Stimulated activated CD4-positive, alpha-beta T cell treated with anti-CD3 and anti-CD28 coated beads, Interleukin-15, amount 100 ng/mL, for 24 hours (primary cell): Measurements from ENCODE around the gene PKIB.
"Not testable (repeated sequence)": the region's sequence is repeated elsewhere in the genome, so short reads cannot be mapped to it uniquely, and the experiment has no call there.

Experiments
- DNase-seq: peaks from one replicate; pipeline ENCODE4 v3.0.0-alpha.2; 2020

PKIB gene

GRCh38 chr6:122621638-122622037 lies 11.4 kb downstream of the PKIB start:
- DNase-seq: no peak

GRCh38 chr6:122622479-122622878 lies 12.3 kb downstream of the PKIB start:
- no peak for DNase-seq

- no peak for DNase-seq
These were observed 13.1 kb downstream of the PKIB start for GRCh38 chr6:122623279-122623678.

- no peak for DNase-seq
These were observed 14.6 kb downstream of the PKIB start for GRCh38 chr6:122624853-122625252.

GRCh38 chr6:122628714-122629113 lies 18.5 kb downstream of the PKIB start:
- DNase-seq: no peak

GRCh38 chr6:122631571-122632249 lies 21.5 kb downstream of the PKIB start:
- DNase-seq: no peak

- no peak for DNase-seq
These were observed 30.2 kb downstream of the PKIB start for GRCh38 chr6:122640366-122640765.

GRCh38 chr6:122641819-122642218 lies 31.6 kb downstream of the PKIB start:
- DNase-seq: no peak

GRCh38 chr6:122642604-122643003 lies 32.4 kb downstream of the PKIB start:
- DNase-seq: not testable (repeated sequence)

GRCh38 chr6:122645256-122645655 lies 35.1 kb downstream of the PKIB start:
- no peak for DNase-seq

GRCh38 chr6:122647765-122648164 lies 37.6 kb downstream of the PKIB start:
- DNase-seq: no peak

- DNase-seq: no peak
These were observed 38.5 kb downstream of the PKIB start for GRCh38 chr6:122648726-122649125.

GRCh38 chr6:122649701-122650100 lies 39.5 kb downstream of the PKIB start:
- DNase-seq: no peak

GRCh38 chr6:122650403-122650802 lies 40.2 kb downstream of the PKIB start:
- no peak for DNase-seq

- no peak for DNase-seq
These were observed 40.8 kb downstream of the PKIB start for GRCh38 chr6:122651031-122651430.

- DNase-seq: no peak
These were observed 41.4 kb downstream of the PKIB start for GRCh38 chr6:122651604-122652003.

GRCh38 chr6:122652431-122652830 lies 42.2 kb downstream of the PKIB start:
- DNase-seq: no peak

- DNase-seq: no peak
These were observed 42.9 kb downstream of the PKIB start for GRCh38 chr6:122653094-122653493.

- DNase-seq: no peak
These were observed 43.8 kb downstream of the PKIB start for GRCh38 chr6:122654012-122654411.

- DNase-seq: no peak
These were observed 47.4 kb downstream of the PKIB start for GRCh38 chr6:122657601-122658000.

GRCh38 chr6:122660296-122660695 lies 50.1 kb downstream of the PKIB start:
- no peak for DNase-seq

GRCh38 chr6:122663981-122664380 lies 53.8 kb downstream of the PKIB start:
- DNase-seq: no peak

- no peak for DNase-seq
These were observed 55.7 kb downstream of the PKIB start for GRCh38 chr6:122665929-122666328.

GRCh38 chr6:122666418-122666817 lies 56.2 kb downstream of the PKIB start:
- DNase-seq: no peak

GRCh38 chr6:122669418-122669817 lies 59.2 kb downstream of the PKIB start:
- DNase-seq: no peak
